ENCODE results near the gene RTL9.
"Not testable (repeated sequence)": the region's sequence is repeated elsewhere in the genome, so short reads cannot be mapped to it uniquely, and the experiment has no call there.

Gene RTL9

DNA sequence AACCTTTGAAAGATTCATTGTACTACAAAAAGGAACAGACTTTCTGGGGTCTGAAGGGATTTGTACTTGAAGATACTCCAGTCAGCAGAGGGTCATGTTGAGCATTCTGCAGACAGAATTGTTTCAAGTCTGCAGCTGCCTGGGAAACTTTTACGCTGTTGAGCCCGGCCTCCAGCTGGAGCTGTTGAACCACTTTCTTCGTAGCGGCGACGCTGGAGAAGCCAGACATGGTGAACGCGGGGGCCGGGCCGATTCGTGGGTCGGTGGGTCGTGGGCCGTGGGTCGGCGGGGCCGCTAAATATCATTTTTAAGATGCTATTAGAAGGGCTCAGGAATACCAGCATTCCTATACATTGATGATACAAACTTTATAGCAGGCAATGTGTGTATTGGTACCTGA lies 12.0 kb upstream of the RTL9 start:
- DNase-seq: no peak

DNA sequence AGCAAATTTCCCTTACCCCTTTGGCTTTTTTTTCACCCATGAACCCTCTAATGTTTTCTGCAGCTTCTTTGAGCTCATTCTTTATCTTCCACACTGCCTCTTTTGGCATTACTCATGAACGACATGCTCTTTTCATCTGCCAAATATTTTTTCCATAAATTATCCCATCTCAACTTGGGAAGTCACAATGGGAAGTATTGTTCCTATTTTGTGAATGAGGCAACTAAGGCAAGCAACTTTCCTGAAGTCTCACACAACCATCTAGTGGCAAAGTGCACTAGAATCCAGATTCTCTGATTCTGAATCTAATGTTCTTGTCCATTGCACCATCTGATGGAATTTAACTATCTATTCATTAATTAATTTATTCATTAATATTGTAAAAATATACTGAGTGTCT lies 625 bp downstream of the RTL9 start:
- DNase-seq: no peak

DNA sequence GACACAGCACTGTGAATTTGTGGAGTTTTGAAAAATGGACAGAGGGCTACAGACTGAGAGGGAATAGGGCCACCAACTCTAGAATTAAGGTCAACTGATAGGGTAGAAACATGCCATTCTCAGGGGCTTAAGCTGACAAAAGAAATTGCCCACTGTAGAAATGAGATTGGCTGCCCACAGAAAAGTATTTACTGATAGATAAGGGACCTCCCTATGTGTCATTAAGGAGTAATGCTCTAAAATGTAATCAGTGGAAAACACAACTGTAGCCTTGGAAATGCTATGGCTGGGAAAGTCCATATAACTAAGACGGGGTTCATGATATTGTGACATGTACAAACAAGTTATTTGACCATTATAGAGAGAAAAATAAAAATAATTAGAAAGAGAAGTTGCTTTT lies 4.6 kb downstream of the RTL9 start:
- DNase-seq: no peak

DNA sequence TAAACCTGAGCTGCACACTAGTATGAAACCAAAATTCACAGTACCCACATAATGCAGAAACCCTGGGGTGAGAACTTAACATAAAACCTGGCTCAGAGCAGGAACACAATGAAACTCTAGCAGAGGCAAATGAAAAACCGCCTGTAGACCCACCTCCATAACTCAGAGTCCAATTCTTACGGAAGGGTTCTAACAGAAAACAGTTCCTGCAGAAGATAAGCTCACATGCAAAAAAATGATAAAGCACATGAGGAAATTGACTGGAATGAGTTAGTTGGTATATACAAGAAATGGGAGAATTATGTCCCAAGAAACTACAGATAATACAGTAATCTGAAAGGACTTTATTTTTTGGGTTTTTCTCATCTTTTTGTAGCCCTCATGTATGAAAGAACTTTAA lies 14.7 kb downstream of the RTL9 start:
- DNase-seq: no peak

DNA sequence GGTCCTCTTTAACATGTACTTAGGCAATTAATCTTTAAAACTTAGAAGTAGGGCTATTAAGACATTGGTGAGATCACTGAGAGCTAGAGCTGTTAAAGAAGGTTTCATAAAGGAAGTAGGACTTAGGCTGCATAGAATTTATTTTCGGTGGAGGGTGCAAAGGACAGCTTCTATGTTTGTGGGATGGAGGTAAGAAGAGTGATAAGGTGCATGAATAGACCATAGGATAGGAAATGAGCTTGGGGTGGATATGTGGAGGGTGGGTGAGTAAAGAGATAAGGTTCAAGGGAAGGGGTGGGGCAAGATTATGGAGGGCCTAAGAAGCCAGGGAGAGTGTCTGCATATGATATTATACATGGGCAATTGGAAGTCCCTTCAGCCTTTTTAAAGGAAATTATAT lies 15.9 kb downstream of the RTL9 start:
- no peak for DNase-seq

DNA sequence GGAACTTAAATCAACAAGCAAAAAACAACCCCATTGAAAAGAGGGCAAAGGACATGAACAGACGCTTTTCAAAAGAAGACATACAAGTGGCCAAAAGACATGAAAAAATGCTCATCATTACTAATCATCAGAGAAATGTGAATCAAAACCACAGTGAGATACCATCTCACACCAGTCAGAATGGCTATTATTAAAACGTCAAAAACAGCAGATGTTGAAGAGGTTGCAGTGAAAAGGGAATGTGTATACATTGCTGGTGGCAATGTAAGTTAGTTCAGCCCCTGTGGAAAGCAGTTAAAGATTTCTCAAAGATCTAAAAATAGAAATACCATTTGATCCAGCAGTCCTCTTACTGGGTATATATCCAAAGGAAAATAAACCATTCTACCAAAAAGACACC lies 22.6 kb downstream of the RTL9 start:
- DNase-seq: no peak

DNA sequence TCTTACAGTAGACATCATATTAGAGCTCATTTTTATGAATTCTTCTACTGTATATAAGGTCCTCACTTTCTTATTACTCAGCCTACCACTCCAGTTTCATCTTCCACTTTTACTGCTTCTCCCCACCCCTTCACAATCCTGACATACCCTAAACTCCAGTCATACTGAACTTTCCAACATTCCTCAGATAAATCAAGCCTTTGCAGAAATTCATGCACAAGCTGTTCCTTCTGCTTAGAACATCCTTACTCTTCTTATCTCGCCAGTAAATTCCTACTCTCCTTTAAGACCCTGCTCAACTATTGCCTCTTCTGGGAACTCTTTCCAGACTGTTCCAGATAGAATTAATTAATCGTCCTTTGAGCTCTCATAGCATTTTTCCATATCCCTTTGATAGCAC lies 24.8 kb downstream of the RTL9 start:
- DNase-seq: no peak

DNA sequence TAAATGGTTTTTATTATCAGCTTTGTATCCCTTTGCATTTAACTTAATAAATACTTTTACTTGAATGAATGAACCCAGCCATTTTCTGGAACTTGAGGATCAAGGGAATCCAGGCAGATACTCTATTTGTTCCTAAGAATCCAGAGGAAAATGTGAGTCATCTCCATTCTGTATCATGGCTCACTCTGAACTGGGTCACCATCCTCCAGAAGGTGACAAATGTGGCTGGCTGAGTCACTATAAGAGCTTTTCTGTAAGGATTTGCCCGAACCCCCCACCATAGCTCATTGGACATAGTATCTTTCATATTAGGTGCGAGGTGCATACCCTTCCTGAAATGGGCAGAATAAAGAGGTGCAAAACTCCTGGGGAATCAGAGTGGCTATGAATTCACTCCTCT lies 25.8 kb downstream of the RTL9 start:
- no peak for DNase-seq

DNA sequence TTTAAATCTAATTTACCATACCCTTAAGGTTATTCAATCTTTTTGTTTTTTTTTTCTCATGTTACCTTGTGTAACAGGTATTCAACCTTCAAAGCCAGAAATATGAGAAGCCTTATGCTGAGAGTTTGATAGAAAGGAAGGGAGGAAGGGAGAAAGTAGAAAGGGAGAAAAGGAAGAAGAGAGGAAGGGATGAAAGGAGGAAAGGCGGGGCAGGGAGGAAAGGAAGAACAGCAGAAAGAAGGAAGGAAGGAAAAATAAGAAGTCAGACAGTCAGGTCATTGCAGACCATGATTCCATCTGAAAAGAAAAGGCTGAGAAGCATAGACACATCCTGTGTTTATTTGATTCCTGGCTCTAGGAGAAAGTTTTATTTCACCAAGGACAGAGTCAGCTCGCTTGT lies 30.9 kb downstream of the RTL9 start:
- DNase-seq: no peak

DNA sequence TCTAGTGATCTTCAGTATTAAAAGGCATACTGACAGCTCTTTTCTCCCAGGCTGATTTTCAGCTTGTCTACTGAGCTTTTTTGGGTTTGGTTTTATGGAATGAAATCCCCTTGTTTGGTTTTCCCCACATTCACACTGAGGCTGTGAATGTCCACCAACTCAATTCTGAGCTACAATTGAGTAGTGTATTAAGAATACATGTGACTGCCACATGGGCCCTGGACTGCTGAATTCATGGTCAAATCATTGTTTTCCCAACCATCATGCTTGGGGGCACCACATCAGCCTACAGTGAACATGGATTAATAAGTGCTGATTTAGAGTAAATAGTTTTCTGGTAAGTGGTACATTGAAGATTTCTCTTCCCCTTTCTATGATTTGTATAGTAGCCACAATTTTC lies 32.4 kb downstream of the RTL9 start:
- DNase-seq: no peak

DNA sequence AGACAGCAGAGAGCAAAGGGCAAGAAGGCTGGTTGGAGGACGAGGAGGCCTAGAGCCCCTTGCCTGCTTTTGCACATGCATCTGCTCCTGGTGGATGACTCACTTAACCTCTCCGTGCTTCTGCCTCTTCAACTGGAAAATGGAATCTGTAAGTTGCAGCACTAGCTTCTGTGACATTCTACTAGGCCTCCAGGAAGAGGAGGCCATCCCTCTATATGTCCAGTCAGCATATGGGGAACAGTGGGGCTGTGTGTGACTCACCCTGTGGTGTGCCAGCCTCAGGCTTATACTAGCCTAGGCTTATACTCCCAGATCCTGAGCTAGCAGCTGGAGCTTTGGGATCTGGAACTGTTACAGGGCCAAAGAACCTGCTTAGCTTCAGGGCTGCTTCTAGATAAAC lies 36.0 kb downstream of the RTL9 start:
- no peak for DNase-seq

DNA sequence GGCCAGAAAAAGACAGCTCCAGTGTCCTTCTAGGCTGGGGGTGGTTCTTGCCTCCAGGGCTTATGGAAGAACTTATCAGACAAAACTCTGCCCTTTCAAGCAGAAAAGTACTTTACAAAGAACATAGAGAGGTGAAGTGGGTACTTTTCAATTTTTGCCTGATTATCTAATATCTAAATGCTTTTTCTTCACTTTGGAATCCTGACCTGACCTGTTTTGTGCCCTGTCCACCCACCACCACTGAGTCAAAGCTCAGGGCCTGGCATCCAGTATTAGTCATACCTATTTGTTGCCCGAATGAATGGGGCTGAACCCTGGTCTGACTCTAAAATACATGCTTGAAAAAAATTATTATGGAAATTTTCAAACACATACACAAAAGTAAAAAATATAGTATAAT lies 37.2 kb downstream of the RTL9 start:
- DNase-seq: no peak

DNA sequence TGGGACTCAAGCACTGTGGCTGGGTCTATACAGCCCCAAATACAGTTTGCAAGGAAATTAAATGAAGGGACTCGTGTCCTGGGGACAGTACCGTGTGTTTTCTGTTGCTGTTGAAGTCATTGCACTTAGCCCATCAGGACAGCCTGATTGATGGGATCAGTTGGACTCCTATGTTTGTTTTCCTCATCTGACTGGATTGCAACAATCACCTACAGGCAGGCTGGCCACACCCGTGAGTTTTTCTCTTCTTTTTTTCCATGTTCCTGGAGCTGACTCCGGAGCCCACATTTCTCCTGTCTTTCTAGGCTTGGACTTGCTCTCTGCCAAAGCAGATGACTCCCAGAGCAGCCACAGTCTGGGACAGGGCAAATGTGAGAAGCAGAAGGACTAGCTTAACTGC lies 38.1 kb downstream of the RTL9 start:
- no peak for DNase-seq

DNA sequence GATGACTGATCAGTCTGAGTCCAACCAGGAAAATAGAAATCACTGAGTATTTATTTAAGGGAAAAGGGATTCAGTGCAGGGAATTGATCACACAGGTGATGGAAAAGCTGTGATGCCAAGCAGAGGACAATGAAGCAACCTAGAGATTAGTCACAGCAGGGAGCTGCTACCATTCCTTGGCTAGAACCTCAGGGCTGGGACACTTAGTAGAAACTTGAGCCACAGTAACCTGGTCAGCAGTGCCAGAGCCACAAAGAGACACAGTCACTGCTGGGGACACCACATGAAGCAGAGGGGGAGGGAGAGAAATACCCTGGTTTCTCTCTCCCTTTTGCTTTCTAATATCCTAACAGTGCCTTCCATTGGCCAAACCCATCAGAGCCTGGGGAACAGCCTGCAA lies 38.7 kb downstream of the RTL9 start:
- no peak for DNase-seq

DNA sequence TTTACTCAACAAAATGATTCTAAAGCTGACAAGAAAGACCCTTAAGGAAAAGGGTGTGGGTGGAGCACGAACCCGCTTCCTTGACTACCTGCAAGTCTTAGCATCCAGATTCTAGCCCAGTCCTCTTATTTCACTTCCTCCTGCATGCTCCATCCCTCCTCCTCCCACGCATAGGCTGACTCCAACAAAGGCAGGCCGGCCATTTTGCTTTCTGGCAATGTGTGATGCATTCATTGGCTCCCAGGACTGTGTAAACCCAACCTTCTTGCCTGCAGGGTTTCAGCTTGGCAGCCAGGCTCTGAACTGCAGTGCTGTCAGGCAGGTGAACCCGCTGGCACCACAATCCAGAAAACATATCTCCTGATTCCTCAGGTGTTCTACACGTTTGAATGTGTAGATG lies 39.3 kb downstream of the RTL9 start:
- DNase-seq: no peak

DNA sequence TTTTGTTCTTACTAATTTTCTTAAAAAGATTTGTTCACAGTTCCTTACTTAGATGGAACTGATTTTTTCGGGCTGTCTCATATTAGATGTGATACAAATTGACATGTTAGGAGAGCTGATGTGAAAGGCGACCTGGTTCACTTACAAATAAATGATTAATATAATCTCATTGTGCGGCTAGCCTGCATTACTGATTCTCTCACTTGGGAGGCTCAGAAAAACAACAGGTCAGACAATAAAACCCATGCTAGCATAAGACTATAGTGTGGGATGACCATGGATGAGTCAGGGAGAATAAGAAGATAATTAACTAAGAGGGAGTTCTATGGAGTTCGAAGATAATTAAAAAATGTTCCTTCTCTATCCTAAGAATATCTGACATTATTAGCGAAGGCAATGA lies 40.8 kb downstream of the RTL9 start:
- DNase-seq: no peak

DNA sequence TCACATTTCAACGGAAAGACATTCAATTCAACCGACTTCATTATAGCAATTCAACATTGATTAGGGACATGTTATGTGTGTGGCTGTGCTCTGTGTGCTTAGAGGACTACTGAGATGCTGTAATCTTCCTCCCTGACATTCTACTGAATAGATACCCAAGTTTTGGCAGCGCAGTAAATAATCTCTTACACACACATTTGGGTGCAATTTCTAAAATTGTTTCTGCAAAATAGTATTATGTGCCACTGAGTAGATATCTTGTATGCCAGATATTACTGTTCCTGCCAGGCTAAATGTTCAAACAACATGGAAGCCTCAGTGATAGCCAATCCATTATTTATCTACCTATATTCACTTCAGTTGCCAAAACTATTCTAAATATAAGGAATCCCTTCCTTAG lies 41.3 kb downstream of the RTL9 start:
- DNase-seq: no peak

DNA sequence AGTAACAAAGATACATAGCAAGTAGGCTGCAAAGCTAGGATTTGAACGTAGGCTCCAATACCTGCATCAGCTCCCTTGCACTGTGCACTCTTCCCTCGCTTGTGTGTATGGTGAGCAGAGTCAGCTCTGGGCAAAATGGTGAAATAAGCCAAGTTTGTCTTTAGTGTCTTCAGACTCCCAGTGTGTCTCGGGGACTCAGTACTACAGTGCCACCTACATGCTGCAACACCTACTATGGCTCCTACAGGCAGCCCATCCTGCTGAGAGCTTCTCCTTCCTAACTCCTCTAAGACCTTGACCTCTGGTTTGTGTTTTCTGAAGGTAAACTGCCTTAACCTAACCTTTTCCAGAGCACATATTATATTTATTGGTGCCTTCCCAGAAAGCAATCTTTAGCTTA lies 42.5 kb downstream of the RTL9 start:
- DNase-seq: no peak

DNA sequence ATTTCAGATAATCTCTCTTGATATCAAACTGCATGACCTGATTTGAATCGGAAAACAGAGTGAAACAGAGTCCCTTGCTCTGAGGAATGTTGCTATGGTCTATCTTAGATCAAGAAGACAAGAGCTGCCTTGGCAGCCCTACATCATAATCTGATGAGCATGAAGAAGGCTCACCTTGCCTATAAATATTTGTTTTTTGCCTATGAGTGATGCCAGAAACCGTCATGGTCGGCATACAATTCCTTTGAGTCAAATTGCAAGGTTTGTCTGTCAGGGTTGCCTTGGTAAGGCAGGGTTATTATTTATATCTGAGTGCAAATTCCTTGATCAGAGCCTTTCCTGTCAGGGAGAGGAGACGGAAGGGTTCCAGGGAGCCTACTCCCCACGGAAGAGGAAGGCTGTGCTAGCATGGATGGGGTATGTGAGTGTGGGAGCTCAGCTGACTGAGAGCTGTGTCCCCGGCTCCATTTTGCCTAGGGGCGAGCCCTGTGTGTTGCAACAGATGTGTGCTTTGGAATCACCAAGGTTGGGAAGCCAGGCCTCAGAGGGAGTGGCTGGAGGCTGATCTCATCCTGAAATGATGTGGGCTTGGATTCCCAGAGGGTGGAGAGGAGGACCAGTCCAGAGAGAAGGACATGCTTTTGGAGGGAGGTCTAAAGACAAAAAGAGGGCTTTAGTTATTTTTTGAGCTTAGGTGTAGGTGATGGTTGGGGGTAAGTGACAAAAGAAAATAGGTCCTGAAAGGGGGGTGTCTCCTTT lies 43.6 kb downstream of the RTL9 start:
- no peak for DNase-seq

DNA sequence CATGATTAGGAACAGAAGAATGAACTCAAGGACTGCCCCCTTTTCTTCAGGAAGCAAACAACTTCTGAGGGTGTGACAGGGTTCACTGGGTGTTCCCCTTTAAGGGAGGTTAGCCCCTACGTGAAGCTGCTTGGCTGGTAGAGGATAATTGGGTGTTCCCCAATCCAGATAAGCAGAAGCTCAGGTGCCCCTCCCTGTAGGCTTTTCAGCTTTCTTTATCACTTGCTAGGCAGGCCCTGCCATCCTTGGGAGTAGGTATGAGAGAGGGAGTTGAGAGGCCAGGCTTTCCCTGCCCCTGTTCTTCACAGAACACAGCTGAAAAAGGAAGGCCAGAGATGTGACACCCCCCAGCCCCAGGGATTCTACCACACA lies 44.2 kb downstream of the RTL9 start:
- no peak for DNase-seq

DNA sequence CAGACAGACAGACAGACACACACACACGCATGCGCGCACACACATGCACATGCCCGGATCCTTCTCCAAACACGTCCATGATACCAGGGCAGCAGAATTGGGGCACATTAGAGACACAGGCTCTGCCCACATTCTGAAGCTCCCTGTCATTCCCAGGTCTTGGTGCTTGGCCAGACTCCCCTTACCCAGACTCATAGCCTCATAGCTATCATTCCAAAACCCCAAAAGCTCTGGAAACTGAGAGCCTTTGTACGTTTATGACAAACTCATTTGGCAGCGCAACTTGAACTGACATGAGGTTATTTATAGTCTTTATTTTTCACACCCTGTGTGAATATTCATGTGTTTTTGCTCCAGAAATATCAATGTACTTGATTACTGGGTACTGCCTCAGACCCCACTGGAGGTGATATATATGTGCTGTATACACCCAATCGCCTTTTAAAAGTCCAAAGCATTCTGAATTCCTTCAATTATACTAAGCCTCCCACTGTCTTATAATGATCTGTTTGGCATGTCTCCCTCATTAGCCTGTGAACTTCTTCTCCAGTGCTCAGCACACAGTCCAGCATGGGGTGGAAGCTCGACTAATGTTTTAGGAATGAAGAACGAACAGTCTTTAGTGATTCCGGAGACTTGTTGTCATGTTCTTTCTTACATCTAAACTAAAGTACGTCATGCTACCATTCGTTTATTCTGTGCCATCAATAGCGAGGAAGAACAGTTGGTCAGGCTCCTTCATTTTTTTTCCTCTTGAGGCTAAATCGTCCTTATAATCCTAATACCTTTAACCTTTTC lies 45.0 kb downstream of the RTL9 start:
- DNase-seq: no peak

DNA sequence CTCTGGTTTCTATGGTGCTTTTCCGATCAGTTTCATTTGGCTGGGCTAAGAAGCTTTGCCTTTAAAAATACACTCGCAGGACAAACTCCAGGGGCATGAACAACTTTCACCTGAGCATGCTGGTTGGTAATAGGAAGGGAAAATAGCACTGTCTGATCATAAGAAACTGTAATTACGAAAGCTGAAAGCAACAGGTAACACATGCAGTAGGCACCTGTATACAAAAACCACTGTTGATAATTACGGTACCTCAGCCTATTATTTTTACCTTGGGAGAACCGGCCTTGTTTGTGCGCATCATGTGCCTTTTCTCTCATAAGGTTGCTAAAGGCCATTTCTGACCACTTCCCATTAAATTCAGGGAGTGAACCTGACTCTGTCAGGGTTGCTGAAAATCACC lies 45.7 kb downstream of the RTL9 start:
- DNase-seq: no peak

DNA sequence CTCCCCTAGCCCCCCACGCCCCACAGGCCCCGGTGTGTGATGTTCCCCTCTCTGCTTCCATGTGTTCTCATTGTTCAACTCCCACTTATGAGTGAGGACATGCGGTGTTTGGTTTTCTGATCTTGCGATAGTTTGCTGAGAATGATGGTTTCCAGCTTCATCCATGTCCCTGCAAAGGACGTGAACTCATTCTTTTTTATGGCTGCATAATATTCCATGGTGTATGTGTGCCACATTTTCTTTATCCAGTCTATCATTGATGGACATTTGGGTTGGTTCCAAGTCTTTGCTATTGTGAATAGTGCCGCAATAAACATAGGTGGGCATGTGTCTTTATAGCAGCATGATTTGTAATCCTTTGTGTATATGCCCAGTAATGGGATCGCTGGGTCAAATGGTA lies 47.6 kb downstream of the RTL9 start:
- not testable (repeated sequence) for DNase-seq

DNA sequence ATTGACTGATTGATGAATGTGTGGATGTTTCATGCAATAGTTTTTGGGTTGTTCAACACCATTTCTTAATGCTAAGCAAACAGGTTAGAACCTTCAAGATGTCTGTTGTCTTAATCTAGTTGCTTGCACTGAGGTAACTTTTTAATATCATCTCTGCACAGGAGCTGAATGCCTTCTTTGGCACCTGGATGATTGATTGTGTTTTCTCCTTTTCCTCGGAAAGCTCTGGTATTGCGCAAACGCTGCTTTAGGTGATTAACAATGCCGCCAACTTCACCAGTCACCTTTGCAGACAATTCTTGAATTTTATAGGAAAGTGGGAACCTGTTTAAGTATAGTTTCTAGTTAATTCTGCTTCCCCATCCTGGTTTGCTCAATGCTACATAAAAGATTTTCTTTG lies 48.2 kb downstream of the RTL9 start:
- no peak for DNase-seq
